Spleen (tissue), 11 donors: ENCODE measurements around the gene EMC10. TPM values are rescaled to one million over a fixed set of nuclear protein-coding genes. Genes with fewer than 3 reads are reported as not detected.
A peak's percentile ranks its signal among the peaks of the same experiment; 100 is the strongest.

Experiments
- DNase-seq: peaks from one replicate; pipeline ENCODE4 v3.0.0-alpha.2; 2020
- H3K27ac ChIP-seq, 8 donors: fragments of 200-600 bp; sonication (generic) in 7 of 8; 1 replicate in 4 of 8; 2 replicates in 4 of 8; pipeline versions ENCODE4 v1.5.0 to v1.8.0; 2016 to 2021; ENCODE audit warnings: inconsistent platforms in 4 of 8, mild to moderate bottlenecking in 4 of 8, moderate library complexity in 1 of 8
- H3K27me3 ChIP-seq, 7 donors: fragments of 200-600 bp; sonication (generic) in 6 of 7; replicated peaks in 1 of 7; 1 replicate in 4 of 7; 2 replicates in 3 of 7; pipeline versions ENCODE4 v1.5.0 to v1.8.0; 2016 to 2021; ENCODE audit warnings: inconsistent platforms in 3 of 7, mild to moderate bottlenecking in 1 of 7
- H3K36me3 ChIP-seq, 6 donors: fragments of 200-600 bp; sonication (generic) in 5 of 6; 1 replicate in 4 of 6; 2 replicates in 2 of 6; pipeline versions ENCODE4 v1.5.0 to v1.8.0; 2016 to 2021; ENCODE audit warnings: inconsistent platforms in 2 of 6
- H3K4me1 ChIP-seq, 6 donors: fragments of 200-600 bp; sonication (generic) in 5 of 6; 1 replicate in 3 of 6; 2 replicates in 3 of 6; pipeline versions ENCODE4 v1.5.0 to v1.8.0; 2016 to 2021; ENCODE audit warnings: inconsistent platforms in 3 of 6
- H3K4me3 ChIP-seq, 8 donors: fragments of 200-600 bp; sonication (generic) in 7 of 8; 1 replicate in 4 of 8; 2 replicates in 4 of 8; pipeline versions ENCODE4 v1.5.0 to v1.8.0; 2016 to 2021; ENCODE audit warnings: inconsistent platforms in 4 of 8, mild to moderate bottlenecking in 4 of 8, moderate library complexity in 2 of 8
- H3K9me3 ChIP-seq, 8 donors: fragments of 200-600 bp; sonication (generic) in 7 of 8; 1 replicate in 4 of 8; 2 replicates in 4 of 8; pipeline versions ENCODE4 v1.5.0 to v1.8.0; 2016 to 2021; ENCODE audit warnings: inconsistent platforms in 4 of 8
- CTCF ChIP-seq, 11 experiments: fragments of 200-600 bp in 7 of 11; fragments of 450-650 bp in 4 of 11; sonication (generic) in 4 of 11; IDR thresholded peaks in 8 of 11; conservative IDR thresholded peaks in 3 of 11; 1 replicate in 7 of 11; 2 replicates in 4 of 11; pipeline versions ENCODE4 v1.4.0 to v1.8.0; 2016 to 2021; ENCODE audit warnings: antibody characterized with exemption in 11 of 11, inconsistent platforms in 4 of 11, mild to moderate bottlenecking in 1 of 11
- POLR2A ChIP-seq, 3 donors: fragments of 450-650 bp; IDR thresholded peaks; one replicate each; pipeline ENCODE4 v1.5.1; 2017; ENCODE audit warnings: antibody characterized with exemption in 3 of 3, mild to moderate bottlenecking in 1 of 3
- POLR2AphosphoS5 ChIP-seq, 3 donors: sonication (generic); formaldehyde crosslinking; IDR thresholded peaks; one replicate each; pipeline ENCODE4 v1.5.1; 2017; ENCODE audit warnings: antibody characterized with exemption in 3 of 3
- WGBS, 5 donors: extraction: QIAGEN DNeasy Blood & Tissue Kit in 3 of 5; methylation state at CpG; one replicate each; pipeline versions ENCODE4 v1.1.5 to v1.1.7; 2013 to 2018; 5-methylcytosine and 5-hydroxymethylcytosine counted together
- intact Hi-C: fragments of 100-400 bp; cut with DNase I; formaldehyde crosslinking; loops from one replicate; pipeline ENCODE4 v1.15.0; 2023; ENCODE audit warnings: low total_unique reads
- polyA plus RNA-seq, 3 donors: library from polyadenylated mRNA; stranded (reverse); fragments of 200-250 nt; gene quantifications; one replicate each; pipeline ENCODE4 v1.2.1, GENCODE V29; 2013
- total RNA-seq, 7 donors: library from RNA; depleted of rRNA in 3 of 7; stranded (reverse); fragments of >200 nt in 3 of 7; fragmentation: NEBNext Ultra II Directional in 4 of 7; extraction: Animal tissue kit (Norgen Biotek cat#: 25700) in 4 of 7; gene quantifications; one replicate each; pipeline versions ENCODE4 v1.1.0 to v1.2.1, GENCODE V29; 2016 to 2021
- donor health status: healthy with polysubstance abuse.
- donor health status: DM: no; HTN: no; CAD: no; lungs with moderate emphysema.
- donor health status: DM: no; HTN: no; CAD: no.
- donor health status: Bipolar disorder and iron deficiency.
- donor health status: healthy.
- donor health status: DM: no; HTN: no; CAD: no.
- donor health status: DM: yes; HTN: yes; CAD: no.

The EMC10 gene
- total and polyA plus RNA-seq, 10 donors: 31.0 to 72.6 (median 60.1) TPM

- DNase-seq: no peak
- Histone ChIP-seq H3K27me3 (peaks cover 0 to 54% (median 15%) of the 10 kb centered on the region in 7 donors), H3K4me1 (peaks cover 0 to 19% (median 14%) of the 10 kb centered on the region in 6 donors), H3K27ac (peak overlapping the region in 3 of 8 donors; percentile 20 to 65 (median 53)), H3K9me3 (no peaks in the 10 kb centered on the region), H3K36me3 (no peaks in the 10 kb centered on the region), H3K4me3 (no peak overlapping the region)
- TF ChIP-seq CTCF (IDR thresholded peaks at IDR 0.05 in 8 of 11, conservative IDR thresholded peaks at IDR 0.05 in 3 of 11) (no peak), POLR2AphosphoS5 (IDR thresholded peaks at IDR 0.05) (no peak), POLR2A (IDR thresholded peaks at IDR 0.05) (no peak)
- intact Hi-C loops: loop anchor here (5.0 kb wide), 1 partner anchor 92 kb away; the partner anchor contains the start of gene NAPSA
- WGBS, 5 donors: 55 to 75% (median 65%) methylated on average over 1 of the region's 1 CpG
Measured at GRCh38 chr19:50459638-50460037, 16.7 kb upstream of the EMC10 start.

GRCh38 chr19:50460161-50460765, 16.0 kb upstream of the EMC10 start:
- Histone ChIP-seq H3K4me1 (peaks cover 0 to 19% (median 14%) of the 10 kb centered on the region in 6 donors), H3K4me3 (peak overlapping the region in 1 of 8 donors; percentile 23), H3K9me3 (no peaks in the 10 kb centered on the region), H3K36me3 (no peaks in the 10 kb centered on the region), H3K27me3 (peaks cover 0 to 54% (median 15%) of the 10 kb centered on the region in 7 donors), H3K27ac (peak overlapping the region in 5 of 8 donors; percentile 4 to 65 (median 20))
- 27 to 44% (median 41%) methylated on average over 13 of the region's 13 CpGs for WGBS, 5 donors
- intact Hi-C loops: loop anchor here (5.0 kb wide), 1 partner anchor 93 kb away; the partner anchor contains the start of gene NAPSA
- TF ChIP-seq CTCF (IDR thresholded peaks at IDR 0.05 in 8 of 11, conservative IDR thresholded peaks at IDR 0.05 in 3 of 11) (no peak), POLR2A (IDR thresholded peaks at IDR 0.05) (no peak), POLR2AphosphoS5 (IDR thresholded peaks at IDR 0.05) (no peak)
- DNase-seq: no peak

GRCh38 chr19:50461066-50461875, 15.0 kb upstream of the EMC10 start:
- intact Hi-C loops: loop anchor here (5.0 kb wide), 1 partner anchor 94 kb away; the partner anchor contains the start of gene NAPSA
- peak; percentile 82 for DNase-seq
- Histone ChIP-seq H3K9me3 (no peaks in the 10 kb centered on the region), H3K4me1 (peaks cover 0 to 19% (median 14%) of the 10 kb centered on the region in 6 donors), H3K4me3 (no peak overlapping the region), H3K36me3 (no peaks in the 10 kb centered on the region), H3K27me3 (peaks cover 0 to 54% (median 15%) of the 10 kb centered on the region in 7 donors), H3K27ac (peak overlapping the region in 3 of 8 donors; percentile 20 to 65 (median 53))
- 34 to 37% (median 36%) methylated on average over 28 of the region's 28 CpGs for WGBS, 5 donors
- TF ChIP-seq CTCF (IDR thresholded peaks at IDR 0.05 in 8 of 11, conservative IDR thresholded peaks at IDR 0.05 in 3 of 11): peak; percentile 38 to 91 (median 80)
- TF ChIP-seq POLR2AphosphoS5 (IDR thresholded peaks at IDR 0.05): peak in 1 of 3 donors; percentile 51
- TF ChIP-seq POLR2A (IDR thresholded peaks at IDR 0.05): no peak
